Suppressor macrophage treated with lipopolysaccharide for 4 hours (primary cell): ENCODE measurements around the gene TRIB2.

Experiments used
- DNase-seq: peaks from one replicate; pipeline ENCODE4 v3.0.0-alpha.2; 2020

TRIB2 gene

GRCh38 chr2:12721566-12722446 lies 5.1 kb downstream of the TRIB2 start:
- no peak for DNase-seq

GRCh38 chr2:12722447-12723316 lies 5.9 kb downstream of the TRIB2 start:
- DNase-seq = peak; percentile 59

GRCh38 chr2:12723736-12724463 lies 7.2 kb downstream of the TRIB2 start:
- no peak for DNase-seq

- no peak for DNase-seq
Observed at GRCh38 chr2:12725233-12726187, 8.8 kb downstream of the TRIB2 start.

GRCh38 chr2:12726271-12726670 lies 9.5 kb downstream of the TRIB2 start:
- no peak for DNase-seq

GRCh38 chr2:12727065-12727464 lies 10.3 kb downstream of the TRIB2 start:
- DNase-seq = no peak

- no peak for DNase-seq
Observed at GRCh38 chr2:12727641-12728040, 10.9 kb downstream of the TRIB2 start.

GRCh38 chr2:12728221-12728777 lies 11.6 kb downstream of the TRIB2 start:
- DNase-seq = no peak

GRCh38 chr2:12730265-12730664 lies 13.5 kb downstream of the TRIB2 start:
- DNase-seq = no peak

- DNase-seq = peak; percentile 73
Observed at GRCh38 chr2:12731701-12732280, 15.1 kb downstream of the TRIB2 start.

- DNase-seq = no peak
Observed at GRCh38 chr2:12732651-12733050, 15.9 kb downstream of the TRIB2 start.

GRCh38 chr2:12733846-12734245 lies 17.1 kb downstream of the TRIB2 start:
- DNase-seq = no peak

GRCh38 chr2:12734914-12735654 lies 18.3 kb downstream of the TRIB2 start:
- no peak for DNase-seq

GRCh38 chr2:12737297-12737696 lies 20.6 kb downstream of the TRIB2 start:
- DNase-seq = no peak

- DNase-seq = no peak
Observed at GRCh38 chr2:12737738-12738485, 21.2 kb downstream of the TRIB2 start.

GRCh38 chr2:12739721-12740254 lies 23.1 kb downstream of the TRIB2 start:
- no peak for DNase-seq

GRCh38 chr2:12741380-12741779 lies 24.6 kb downstream of the TRIB2 start:
- no peak for DNase-seq

GRCh38 chr2:12742891-12743290 lies 26.2 kb downstream of the TRIB2 start:
- DNase-seq = no peak

GRCh38 chr2:12750166-12750905 lies 33.6 kb downstream of the TRIB2 start:
- DNase-seq = no peak
